HepG2 (cell line): Measurements from ENCODE around the gene ZNF683. TPM values are rescaled to one million over a fixed set of nuclear protein-coding genes. Genes with fewer than 3 reads are reported as not detected.
A peak's percentile ranks its signal among the peaks of the same experiment; 100 is the strongest.

Source experiments
- ARID3A ChIP-seq: IDR thresholded peaks from 2 replicates; pipeline ENCODE4 v1.6.1; 2012; ENCODE audit warnings: low read depth, low read length, improper control_type of control experiment
- CAMTA2 ChIP-seq: sonication (generic); formaldehyde crosslinking; IDR thresholded peaks from 2 replicates; pipeline ENCODE4 v1.4.0; 2020; ENCODE audit warnings: mild to moderate bottlenecking, missing genetic modification reagents, borderline replicate concordance
- DRAP1 ChIP-seq: IDR thresholded peaks from 2 replicates; pipeline ENCODE4 v1.6.1; 2016; ENCODE audit warnings: missing genetic modification reagents, missing compliant biosample characterization
- HMGXB4 ChIP-seq, 2 experiments: sonication (generic) in 1 of 2; formaldehyde crosslinking in 1 of 2; IDR thresholded peaks; 2 replicates each; pipeline versions ENCODE4 v1.4.0 to v1.6.1; 2018 to 2020; ENCODE audit warnings: missing genetic modification reagents in 2 of 2, borderline replicate concordance in 1 of 2, low read depth in 1 of 2, mild to moderate bottlenecking in 1 of 2, missing biosample characterization in 1 of 2
- HNF1B ChIP-seq: sonication (generic); formaldehyde crosslinking; IDR thresholded peaks from 2 replicates; pipeline ENCODE4 v1.5.1; 2020; ENCODE audit warnings: mild to moderate bottlenecking, moderate library complexity, missing genetic modification reagents
- JDP2 ChIP-seq: sonication (generic); formaldehyde crosslinking; IDR thresholded peaks from 2 replicates; pipeline ENCODE4 v1.8.1; 2022; ENCODE audit warnings: missing genetic modification reagents, borderline replicate concordance
- KDM2A ChIP-seq: sonication (generic); formaldehyde crosslinking; IDR thresholded peaks from 2 replicates; pipeline ENCODE4 v1.4.0; 2020; ENCODE audit warnings: low read depth, missing genetic modification reagents, borderline replicate concordance
- KLF11 ChIP-seq: IDR thresholded peaks from 2 replicates; pipeline ENCODE4 v1.6.1; 2016; ENCODE audit warnings: missing compliant biosample characterization
- MTA1 ChIP-seq: sonication (generic); formaldehyde crosslinking; IDR thresholded peaks from 2 replicates; pipeline ENCODE4 v1.4.0; 2020; ENCODE audit warnings: missing genetic modification reagents, mild to moderate bottlenecking, borderline replicate concordance
- MXD1 ChIP-seq: sonication (generic); formaldehyde crosslinking; IDR thresholded peaks from 2 replicates; pipeline ENCODE4 v1.4.0; 2020; ENCODE audit warnings: mild to moderate bottlenecking, missing genetic modification reagents
- PAF1 ChIP-seq: IDR thresholded peaks from 2 replicates; pipeline ENCODE4 v1.6.1; 2016; ENCODE audit warnings: missing genetic modification reagents, missing compliant biosample characterization
- SIN3B ChIP-seq: fragments of 150-350 bp; IDR thresholded peaks from 2 replicates; pipeline ENCODE4 v1.6.1; 2014; ENCODE audit warnings: low read length
- SNAPC2 ChIP-seq: sonication (generic); formaldehyde crosslinking; IDR thresholded peaks from 2 replicates; pipeline ENCODE4 v1.8.1; 2022; ENCODE audit warnings: mild to moderate bottlenecking, missing genetic modification reagents
- TBL1XR1 ChIP-seq: fragments of 150-350 bp; IDR thresholded peaks from 2 replicates; pipeline ENCODE4 v1.6.1; 2014; ENCODE audit warnings: borderline replicate concordance, low read length; ENCODE audit not compliant: partially characterized antibody
- TBP ChIP-seq: sonication (generic); formaldehyde crosslinking; IDR thresholded peaks from 2 replicates; pipeline ENCODE4 v1.5.0; 2020; ENCODE audit warnings: missing genetic modification reagents
- ZNF180 ChIP-seq: sonication (generic); formaldehyde crosslinking; IDR thresholded peaks from 2 replicates; pipeline ENCODE4 v1.4.0; 2020; ENCODE audit warnings: low read depth, missing genetic modification reagents, borderline replicate concordance
- ZNF20 ChIP-seq: sonication (generic); formaldehyde crosslinking; IDR thresholded peaks from 2 replicates; pipeline ENCODE4 v1.4.0; 2020; ENCODE audit warnings: mild to moderate bottlenecking, moderate library complexity, missing genetic modification reagents
- ZNF256 ChIP-seq: sonication (generic); formaldehyde crosslinking; conservative IDR thresholded peaks from 2 replicates; pipeline ENCODE4 v1.4.0; 2020; ENCODE audit warnings: missing genetic modification reagents
- ZNF30 ChIP-seq: sonication (generic); formaldehyde crosslinking; IDR thresholded peaks from 2 replicates; pipeline ENCODE4 v1.5.0; 2020; ENCODE audit warnings: mild to moderate bottlenecking, missing genetic modification reagents
- ZNF33B ChIP-seq: sonication (generic); formaldehyde crosslinking; IDR thresholded peaks from 2 replicates; pipeline ENCODE4 v1.5.1; 2020; ENCODE audit warnings: mild to moderate bottlenecking, missing genetic modification reagents
- ZNF557 ChIP-seq: sonication (generic); formaldehyde crosslinking; IDR thresholded peaks from 2 replicates; pipeline ENCODE4 v1.4.0; 2020; ENCODE audit warnings: missing genetic modification reagents
- ZNF674 ChIP-seq: sonication (generic); formaldehyde crosslinking; IDR thresholded peaks from 2 replicates; pipeline ENCODE4 v1.5.0; 2020; ENCODE audit warnings: low read depth, mild to moderate bottlenecking, missing genetic modification reagents
- ZNF83 ChIP-seq: sonication (generic); formaldehyde crosslinking; IDR thresholded peaks from 2 replicates; pipeline ENCODE4 v1.4.0; 2020; ENCODE audit warnings: missing genetic modification reagents, mild to moderate bottlenecking, borderline replicate concordance
- ZNF891 ChIP-seq: sonication (generic); formaldehyde crosslinking; IDR thresholded peaks from 2 replicates; pipeline ENCODE4 v1.5.0; 2020; ENCODE audit warnings: mild to moderate bottlenecking, missing genetic modification reagents
- polyA plus RNA-seq, 8 experiments: library from polyadenylated mRNA; depleted of rRNA in 3 of 8; stranded (reverse) in 7 of 8; unstranded in 1 of 8; fragments of >200 nt; fragmentation: Illumina TruSeq in 4 of 8; extraction: Trizol in 4 of 8; gene quantifications; 2 replicates each; pipeline versions ENCODE4 v1.2.1 to v1.2.3, GENCODE V29; 2011 to 2016; ENCODE audit warnings: low read depth in 4 of 8, missing spikeins in 1 of 8, mixed read lengths in 1 of 8; ENCODE audit not compliant: insufficient read depth in 1 of 8
- total RNA-seq, 5 experiments: library from RNA; depleted of rRNA; stranded (reverse); fragments of >200 nt; fragmentation: Illumina TruSeq; extraction: Trizol; gene quantifications; 2 replicates each; pipeline ENCODE4 v1.2.3, GENCODE V29; 2016; ENCODE audit warnings: low read depth in 1 of 5

The ZNF683 gene
- total and polyA plus RNA-seq, 2 of the 13 experiments (the other 11 are each of a cell fraction or from before 2014, with no cell fraction given) = not detected

- no peak for TF ChIP-seq ZNF20 (CRISPR knock-in tag)
- TF ChIP-seq HNF1B = peak; percentile 95
- peak; percentile 52 for TF ChIP-seq ARID3A
- TF ChIP-seq SNAPC2 (CRISPR knock-in tag) = peak; percentile 91
- TF ChIP-seq JDP2 (CRISPR knock-in tag) = no peak
- TF ChIP-seq ZNF83 (CRISPR knock-in tag) = 0 out of 2 replicates have a peak, but pooled peaks have one; percentile 11
- no peak for TF ChIP-seq ZNF30 (CRISPR knock-in tag)
- TF ChIP-seq KLF11 (CRISPR knock-in tag) = no peak
- peak; percentile 24; the same call in 1 of the 2 replicates for TF ChIP-seq ZNF891 (CRISPR knock-in tag)
- peak; percentile 75 for TF ChIP-seq TBL1XR1
- TF ChIP-seq KDM2A (CRISPR knock-in tag) = peak; percentile 51; the same call in 1 of the 2 replicates
- peak; percentile 62 to 63; a peak in 3 of 4 replicates for TF ChIP-seq HMGXB4 (CRISPR knock-in tag; IDR thresholded peaks at IDR 0.05; ENCODE audit: borderline replicate concordance in 1 of 2, low read depth in 1 of 2)
- TF ChIP-seq ZNF557 (CRISPR knock-in tag) = no peak; the same call in 1 of the 2 replicates
- TF ChIP-seq MTA1 = peak; percentile 99
- TF ChIP-seq MXD1 = no peak
- TF ChIP-seq ZNF33B (CRISPR knock-in tag) = no peak
- TF ChIP-seq ZNF180 = no peak
- TF ChIP-seq PAF1 (CRISPR knock-in tag) = no peak
- TF ChIP-seq DRAP1 (CRISPR knock-in tag) = peak; percentile 70; the same call in 1 of the 2 replicates
- TF ChIP-seq CAMTA2 (CRISPR knock-in tag) = no peak
- TF ChIP-seq TBP = no peak
- TF ChIP-seq ZNF256 = no peak
- no peak for TF ChIP-seq ZNF674 (CRISPR knock-in tag)
- TF ChIP-seq SIN3B = no peak
These were observed 21.6 kb downstream of the ZNF683 start (continued) for GRCh38 chr1:26350701-26351589.
